Measurements from ENCODE around the gene CDKL5.

DNA sequence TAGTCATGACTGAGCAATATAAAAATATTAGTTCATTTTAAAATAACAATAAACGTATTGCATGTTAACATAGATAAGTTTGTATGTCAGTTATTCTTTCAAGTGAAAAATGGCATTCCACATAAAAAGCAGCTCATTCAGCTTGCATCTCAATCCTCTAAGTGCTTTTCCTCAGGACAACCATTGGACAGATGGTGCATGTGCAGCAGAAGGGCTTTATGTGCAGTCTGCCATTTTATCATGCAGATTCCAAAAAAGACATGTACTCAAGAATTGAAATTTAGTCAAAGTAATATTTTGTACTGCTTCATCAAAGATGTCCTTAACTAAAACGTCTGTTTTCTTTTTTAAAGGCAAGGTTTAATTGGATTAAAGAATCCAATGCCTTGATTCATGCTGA, 153.1 kb downstream of the CDKL5 start:
- TF ChIP-seq POLR2A (IDR thresholded peaks at IDR 0.05) (no peak), POLR2AphosphoS5 (IDR thresholded peaks at IDR 0.05) (no peak)

Data from upper lobe of left lung (tissue), 4 donors.